Stimulated activated CD4-positive, alpha-beta T cell treated with anti-CD3 and anti-CD28 coated beads, Interleukin-1b, Interleukin-23, amount 100 ng/mL, for 48 hours (primary cell): ENCODE results near the gene COL1A1.

Experiments used
- DNase-seq: peaks from one replicate; pipeline ENCODE4 v3.0.0-alpha.2; 2020

COL1A1 gene

DNA sequence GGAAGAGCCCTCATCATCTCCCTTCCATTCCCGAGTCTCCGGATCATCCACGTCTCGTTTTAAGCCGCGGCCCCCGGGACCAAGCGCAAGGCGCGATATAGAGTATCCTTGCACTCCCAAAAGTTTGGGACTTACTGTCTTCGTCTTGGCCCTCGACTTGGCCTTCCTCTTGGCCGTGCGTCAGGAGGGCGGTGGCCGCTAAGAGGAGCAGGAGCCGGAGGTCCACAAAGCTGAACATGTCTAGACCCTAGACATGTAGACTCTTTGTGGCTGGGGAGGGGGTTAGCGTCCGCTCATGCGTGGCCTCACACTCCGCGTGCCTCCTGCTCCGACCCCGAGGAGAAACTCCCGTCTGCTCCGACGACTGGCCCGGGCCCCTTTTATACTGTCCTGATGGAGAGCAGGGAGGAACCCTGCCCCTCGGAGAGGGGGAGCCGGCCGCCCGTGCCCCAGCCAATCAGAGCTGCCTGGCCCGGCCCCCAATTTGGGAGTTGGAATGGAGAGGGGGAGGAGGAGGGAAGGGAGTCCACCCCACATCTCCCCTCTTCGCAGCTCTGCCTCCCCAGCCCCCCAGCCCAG, at the start of gene COL1A1:
Gene COL1A1, minus strand, starts transcription at position 356 of the 579 bp plus-strand sequence. Its CDS starts 118 bp downstream, at position 238.
- no peak for DNase-seq

DNA sequence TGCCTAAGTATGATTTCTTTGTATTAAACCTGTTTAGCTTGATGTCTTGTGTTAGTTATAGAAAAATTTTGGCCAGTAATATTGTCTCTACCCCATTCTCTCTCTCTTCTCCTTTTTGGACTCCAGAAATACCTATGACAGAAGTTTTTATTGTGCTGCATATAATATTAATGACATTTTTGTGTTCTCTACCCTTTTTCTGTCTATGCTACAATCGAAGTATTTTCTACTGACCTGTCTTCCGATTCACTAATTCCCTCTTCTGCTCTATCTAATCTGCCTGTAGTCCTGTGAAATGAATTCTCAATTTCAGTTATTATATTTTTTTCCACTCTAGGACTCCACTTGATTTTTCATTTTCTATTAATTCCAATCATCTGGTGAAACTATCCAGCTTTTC, 46.8 kb upstream of the COL1A1 start:
- no peak for DNase-seq

DNA sequence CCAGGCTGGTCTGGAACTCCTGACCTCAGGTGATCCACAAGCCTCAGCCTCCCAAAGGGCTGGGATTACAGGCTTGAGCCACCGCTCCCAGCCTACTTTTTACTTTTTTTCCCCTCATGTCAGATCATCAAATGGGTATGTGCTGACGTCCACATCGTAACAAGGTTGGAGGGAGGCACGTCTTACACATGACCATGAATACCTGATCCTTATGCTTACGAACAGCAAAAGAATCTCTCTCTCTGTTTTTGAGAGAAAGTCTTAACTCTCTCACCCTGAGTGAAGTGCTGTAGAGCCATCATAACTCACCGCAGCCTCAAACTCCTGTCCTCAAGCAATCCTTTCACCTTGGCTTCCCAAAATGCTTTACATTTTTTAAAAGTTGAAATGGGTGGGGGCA, 43.3 kb upstream of the COL1A1 start:
- DNase-seq = no peak

DNA sequence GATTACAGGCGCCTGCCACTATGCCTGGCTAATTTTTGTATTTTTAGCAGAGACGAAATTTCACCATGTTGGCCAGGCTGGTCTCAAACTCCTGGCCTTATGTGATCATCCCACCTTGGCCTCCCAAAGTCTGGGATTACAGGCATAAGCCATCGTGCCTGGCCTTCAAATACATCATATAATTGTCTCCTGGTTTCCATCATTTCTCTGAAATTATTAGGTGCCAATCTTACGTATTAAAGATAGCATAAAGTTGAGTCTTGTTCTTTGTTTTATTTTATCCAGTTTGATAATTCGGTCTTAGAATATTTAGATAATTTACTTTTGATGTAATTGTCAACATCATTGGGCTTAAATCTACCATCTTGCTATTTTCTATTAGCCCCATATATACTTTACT, 40.0 kb upstream of the COL1A1 start:
- DNase-seq = no peak

DNA sequence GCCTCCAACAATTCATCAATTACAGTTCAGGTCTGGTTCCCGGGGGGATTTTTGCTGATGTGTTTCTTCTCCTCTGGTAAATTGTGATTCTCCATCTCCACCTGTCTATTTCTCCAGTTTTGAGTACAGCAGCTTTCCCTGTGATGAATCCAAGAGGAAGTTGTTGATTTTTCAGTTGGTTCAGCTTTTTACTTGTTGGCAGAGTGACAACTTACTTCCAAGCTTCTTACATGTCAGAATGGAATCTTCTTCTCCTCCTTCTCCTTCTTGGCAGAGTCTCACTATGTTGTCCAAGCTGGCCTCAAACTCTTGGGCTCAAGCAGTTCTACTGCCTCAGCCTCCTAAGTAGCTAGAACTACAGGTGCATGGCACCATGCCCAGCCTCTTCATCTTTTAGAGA, 39.4 kb upstream of the COL1A1 start:
- DNase-seq = no peak

DNA sequence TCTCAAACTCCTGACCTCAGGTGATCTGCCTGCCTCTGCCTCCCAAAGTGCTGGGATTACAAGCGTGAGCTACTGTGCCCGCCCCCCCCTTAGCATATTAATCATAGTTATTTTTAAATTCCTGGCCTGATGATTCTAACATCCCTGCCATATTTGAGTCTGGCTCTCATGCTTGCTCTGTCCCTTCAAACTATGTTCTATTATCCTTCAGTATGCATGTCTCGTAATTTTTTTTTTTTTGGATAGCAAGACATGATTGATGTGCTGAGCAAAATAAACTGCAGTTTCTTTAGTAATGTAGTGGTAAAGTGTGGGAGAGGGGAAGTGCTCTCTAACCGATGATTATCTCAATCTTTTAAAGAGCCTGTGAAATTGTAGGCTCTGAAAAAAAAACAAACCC, 38.5 kb upstream of the COL1A1 start:
- no peak for DNase-seq

DNA sequence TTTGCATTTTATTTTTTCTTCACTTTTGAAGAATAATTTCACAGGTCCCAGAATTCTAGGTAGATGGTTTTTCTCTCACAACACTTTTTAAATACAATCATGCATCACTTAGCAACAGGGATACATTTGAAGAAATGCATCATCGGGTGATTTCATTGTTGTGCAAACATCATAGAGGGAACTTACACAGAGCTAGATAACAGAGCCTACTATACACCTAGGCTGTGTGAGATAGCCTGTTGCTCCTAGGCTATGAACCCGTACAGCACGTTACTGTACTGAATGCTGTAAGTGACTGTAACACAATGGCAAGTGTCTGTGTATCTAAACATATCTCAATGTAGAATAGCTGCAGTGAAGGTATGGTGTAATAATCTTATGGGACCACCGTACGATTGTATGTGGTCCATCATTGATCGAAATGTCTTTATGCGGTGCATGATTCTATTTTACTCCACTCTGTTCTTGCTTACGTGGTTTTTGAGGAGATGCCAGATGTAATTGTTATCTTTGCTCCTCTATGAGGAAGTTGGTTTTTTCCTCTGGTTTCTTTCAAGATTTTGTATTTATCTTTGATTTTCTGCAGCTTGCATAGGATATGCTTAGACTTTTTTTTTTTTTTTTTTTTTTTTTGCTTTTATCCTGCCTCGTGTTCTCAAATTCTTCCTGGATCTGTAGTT, 37.3 kb upstream of the COL1A1 start:
- no peak for DNase-seq

DNA sequence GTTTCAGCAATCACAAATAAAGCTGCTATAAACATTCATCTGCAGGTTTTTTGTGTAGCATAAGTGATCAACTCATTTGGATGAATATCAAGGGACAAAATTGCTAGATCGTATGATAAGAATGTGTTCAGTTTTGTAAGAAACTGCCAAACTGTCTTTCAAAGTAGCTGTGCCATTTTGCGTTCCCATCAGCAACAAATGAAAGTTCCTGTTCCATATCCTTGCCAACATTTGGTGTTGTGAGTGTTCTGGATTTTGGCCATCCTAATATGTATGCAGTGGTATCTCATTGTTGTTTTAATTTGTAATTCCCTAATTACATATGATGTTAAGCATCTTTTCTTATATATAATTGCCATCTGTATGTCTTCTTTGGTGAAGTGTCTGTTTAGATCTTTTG, 36.5 kb upstream of the COL1A1 start:
- no peak for DNase-seq

DNA sequence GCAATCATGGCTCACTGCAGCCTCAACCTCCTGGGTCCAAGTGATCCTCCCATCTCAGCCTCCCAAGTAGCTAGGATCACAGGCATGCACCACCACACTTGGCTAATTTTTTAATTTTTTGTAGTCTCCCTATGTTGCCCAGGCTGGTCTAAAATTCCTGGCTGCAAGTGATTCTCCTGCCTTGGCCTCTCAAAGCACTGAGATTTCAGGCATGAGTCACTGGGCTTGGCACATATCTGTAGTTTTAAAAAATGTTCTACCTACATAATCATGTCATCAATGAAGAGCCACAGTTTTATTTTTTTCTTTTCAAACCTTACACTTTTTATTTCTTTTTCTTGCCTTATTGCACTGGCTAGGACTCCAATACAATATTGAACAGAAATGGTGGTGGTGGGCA, 33.1 kb upstream of the COL1A1 start:
- no peak for DNase-seq

DNA sequence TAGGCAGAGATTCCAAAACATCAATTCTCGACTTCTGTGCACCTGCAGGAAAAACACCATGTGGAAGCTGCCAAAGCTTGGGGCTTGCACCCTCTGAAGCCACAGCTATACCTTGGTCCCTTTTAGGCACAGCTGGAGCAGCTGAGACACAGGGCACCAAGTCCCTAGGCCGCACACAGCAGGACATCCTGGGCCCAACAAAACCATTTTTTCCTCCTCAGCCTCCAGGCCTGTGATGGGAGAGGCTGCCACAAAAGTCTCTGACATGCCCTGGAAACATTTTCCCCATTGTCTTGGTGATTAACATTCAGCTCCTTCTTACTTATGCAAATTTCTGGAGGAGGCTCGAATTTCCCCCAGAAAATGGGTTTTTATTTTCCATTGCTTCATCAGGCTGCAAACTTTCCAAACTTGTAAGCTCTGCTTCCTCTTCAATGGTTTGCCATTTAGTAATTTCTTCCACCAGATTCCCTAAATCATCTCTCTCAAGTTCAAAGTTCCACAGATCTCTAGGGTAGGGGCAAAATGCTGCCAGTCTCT, 24.3 kb upstream of the COL1A1 start:
- DNase-seq = no peak

DNA sequence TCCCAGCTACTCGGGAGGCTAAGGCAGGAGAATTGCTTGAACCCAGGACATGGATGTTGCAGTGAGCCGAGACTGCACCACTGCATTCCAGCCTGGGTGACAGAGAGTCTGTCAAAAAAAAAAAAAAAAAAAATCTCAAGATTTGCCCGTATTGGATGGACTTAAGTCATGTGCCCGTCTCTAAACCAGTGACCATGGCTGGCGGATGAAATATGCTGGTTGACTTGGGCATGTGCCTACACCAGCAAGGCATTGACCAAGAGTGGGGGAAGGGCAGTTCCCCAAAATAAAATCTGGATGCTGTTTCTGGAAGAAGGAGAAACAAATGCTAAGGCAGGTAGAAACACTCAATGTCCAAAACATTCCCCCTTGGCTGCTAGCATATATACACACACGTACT, 21.5 kb upstream of the COL1A1 start:
- no peak for DNase-seq

DNA sequence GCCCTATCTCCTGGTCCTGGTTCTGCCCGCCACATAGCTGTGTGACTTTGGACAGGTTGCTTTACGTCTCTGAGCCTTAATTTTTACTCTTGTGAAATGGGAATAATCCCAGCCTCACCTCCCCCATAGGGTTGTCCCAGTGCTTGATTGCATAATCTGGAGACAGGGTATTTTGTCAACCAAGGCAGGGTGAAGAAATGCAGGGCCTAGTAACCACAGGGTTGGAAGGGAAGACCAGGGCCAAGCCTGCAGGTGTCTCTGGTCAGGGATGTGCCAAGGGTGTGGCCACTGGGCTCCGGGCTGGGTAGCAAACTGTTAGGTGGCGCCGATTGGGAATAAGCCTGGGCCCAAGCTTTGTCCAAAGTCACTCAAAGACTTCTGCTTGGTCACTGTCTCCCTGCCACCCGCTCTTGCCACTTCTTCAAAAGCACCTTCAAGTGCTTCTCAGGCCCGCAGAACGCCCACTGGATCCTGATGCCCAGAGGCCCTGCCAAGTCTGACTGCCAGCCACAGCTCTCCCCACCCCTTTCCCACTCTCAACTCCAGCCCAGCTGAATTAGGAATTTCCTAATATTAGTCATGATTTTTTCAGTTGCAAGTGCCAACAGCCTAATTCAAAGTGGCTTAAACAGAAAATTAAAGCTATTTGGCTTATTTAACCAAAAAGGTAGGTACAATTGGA, 20.6 kb upstream of the COL1A1 start:
- DNase-seq = no peak

DNA sequence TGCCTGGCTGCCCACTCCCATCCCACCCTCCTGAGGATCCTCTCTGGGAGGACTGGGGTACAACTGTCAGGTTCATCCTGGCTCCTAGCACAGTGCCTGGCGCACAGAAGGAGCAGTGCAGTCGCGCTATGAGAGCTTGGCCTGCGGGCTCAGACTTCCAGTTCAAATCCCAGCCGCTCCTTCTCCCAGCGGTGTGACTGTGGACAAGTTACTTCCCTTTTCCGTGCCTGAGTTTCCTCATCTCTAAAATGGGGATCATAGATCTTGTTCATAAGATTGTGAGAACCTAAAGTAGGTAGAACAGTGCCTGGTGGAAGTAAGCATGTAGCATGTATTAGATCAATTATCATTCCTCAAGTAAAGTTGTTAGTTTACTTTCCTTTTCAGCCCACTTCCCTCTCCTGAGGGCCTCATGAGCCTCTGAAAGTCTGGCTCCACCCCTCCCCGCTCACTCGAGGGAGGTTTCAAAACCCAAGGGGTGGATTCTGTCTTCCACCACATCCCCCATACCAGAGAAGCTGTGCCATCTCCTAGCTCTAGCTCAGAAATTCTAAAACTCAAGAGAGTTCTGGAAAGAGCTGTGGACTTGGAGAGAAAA, 19.9 kb upstream of the COL1A1 start:
- no peak for DNase-seq

DNA sequence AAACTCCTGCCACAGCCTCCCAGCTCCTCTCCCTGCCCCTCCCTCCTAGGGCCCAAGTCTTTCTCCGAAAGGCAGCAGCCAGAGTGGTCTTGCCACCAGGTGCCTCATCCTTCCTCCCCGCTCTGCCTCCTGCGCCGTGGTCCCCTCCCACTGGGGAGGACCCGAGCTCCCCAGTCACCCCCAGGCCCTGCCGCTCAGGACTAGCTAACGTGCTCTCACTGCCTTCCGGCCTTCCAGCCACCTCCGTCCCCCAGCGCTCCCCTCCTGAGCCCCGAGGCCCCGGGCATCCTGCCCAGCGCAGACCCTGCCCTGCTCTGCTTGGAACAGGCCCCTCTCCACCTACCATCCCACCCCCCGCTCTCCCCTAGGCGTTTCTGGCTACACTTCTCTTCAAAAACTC, 19.4 kb upstream of the COL1A1 start:
- DNase-seq = no peak

DNA sequence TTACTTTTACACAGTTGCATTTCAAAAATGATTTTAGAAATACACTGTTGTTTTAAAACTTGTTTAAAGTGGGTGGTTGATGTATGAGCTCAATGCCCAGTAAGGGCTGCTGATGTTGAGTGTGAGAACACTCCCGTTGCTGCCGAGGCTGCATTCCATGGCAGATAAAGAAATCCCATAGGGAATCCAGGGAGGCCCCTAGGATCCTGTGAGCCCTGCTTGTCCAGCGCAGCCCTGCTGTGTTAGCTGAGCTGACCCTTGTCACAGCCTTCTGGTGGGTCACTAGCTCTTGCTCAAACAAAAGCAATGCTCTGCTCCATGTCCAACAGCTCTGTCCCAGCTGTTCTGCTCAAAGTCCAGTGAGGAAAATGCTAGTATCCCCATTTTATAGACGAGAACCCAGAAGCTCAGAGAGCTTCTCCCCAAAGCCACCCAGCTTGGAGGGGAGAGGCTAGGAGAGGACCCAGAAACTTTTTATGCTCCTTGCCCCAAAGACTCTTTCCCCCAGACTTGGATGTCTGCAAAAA, 18.6 kb upstream of the COL1A1 start:
- DNase-seq = no peak

DNA sequence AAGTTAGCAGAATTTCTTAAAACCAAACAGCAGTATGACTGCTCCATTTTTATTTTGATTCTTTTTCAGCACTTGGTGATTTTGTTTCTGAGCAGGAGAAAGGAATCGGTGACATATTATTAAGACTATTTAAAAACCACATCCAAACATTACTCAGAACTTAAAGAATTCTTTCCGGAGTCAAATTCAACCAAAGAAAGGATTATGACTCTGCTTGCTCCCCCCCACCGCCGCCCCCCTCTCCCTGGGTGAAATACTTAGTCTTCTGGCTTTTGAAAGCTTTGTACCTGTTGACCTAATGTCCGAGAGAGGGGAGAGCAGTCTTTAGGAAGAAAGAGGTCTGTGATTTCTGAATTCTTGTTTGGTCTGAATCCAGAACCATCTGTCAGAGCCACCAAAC, 17.9 kb upstream of the COL1A1 start:
- DNase-seq = no peak

DNA sequence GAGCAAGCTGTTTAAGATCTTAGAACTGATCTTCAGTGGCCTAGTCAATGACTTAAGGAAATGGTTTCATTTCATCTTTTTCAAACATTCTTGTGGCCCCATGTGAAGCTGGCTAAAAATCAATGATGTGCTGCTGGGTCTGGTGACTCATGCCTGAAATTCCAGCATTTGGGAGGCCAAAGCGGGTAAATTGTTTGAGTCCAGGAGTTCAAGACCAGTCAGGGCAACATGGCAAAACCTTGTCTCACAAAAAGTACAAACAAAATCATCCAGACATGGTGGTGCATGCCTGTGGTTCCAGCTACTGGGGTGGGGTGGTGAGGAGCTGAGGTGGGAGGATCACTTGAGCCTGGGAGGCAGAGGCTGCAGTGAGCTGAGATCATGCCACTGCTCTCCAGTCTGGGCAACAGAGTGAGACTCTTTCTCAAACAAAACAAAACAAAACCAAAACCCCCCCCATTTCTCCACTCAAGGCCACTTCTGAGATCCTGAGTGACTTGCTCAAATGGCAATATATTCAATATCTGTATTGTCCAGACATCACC, 17.4 kb upstream of the COL1A1 start:
- no peak for DNase-seq

DNA sequence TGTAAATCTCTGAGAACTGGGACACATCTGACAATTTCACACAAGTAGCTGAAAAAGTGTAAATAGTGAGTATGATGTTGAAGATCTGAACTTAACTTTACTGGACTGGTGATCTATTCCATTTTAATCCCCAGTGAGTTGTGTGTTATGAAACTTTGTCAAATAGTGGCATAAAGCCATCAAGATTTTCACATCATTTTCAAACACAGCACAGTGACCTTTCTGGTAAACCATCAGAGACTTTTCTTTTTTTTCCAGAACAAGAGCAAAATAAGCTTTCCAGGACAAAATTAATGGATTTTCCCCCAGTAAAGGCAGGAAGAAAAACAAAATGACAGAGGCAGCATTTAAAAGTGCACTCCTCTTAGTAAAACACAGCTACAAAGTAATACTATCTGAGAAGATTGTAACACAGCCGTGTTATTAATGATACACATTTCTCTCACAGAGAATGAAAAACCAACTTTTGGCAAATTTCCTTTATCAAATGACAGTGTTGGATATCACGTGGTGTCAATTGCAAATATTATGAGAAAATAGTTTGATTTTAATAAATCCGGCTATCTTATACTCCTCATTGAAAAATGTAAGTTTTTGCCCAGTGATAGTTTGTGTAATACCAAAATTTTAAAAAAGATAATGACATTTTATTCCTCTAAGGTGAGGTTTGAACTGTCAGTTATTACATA, 16.8 kb upstream of the COL1A1 start:
- no peak for DNase-seq

DNA sequence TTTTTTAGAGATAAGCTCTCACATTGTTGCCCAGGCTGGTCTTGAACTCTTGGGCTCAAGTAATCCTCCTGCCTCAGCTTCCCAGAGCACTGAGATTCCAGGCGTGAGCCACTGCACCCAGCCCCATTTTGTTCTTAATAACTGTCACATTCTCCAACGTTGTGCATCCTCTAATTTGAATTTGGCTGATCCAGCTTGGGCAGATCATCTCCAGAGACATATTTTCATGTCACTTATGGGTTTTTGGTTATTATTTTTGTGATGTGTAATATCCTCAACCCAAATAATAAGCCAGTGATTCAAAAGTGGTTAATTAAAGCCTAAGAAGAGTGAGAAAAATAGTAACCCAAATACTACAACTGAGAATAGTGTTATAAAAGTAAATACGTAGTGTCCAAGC, 16.2 kb upstream of the COL1A1 start:
- no peak for DNase-seq

DNA sequence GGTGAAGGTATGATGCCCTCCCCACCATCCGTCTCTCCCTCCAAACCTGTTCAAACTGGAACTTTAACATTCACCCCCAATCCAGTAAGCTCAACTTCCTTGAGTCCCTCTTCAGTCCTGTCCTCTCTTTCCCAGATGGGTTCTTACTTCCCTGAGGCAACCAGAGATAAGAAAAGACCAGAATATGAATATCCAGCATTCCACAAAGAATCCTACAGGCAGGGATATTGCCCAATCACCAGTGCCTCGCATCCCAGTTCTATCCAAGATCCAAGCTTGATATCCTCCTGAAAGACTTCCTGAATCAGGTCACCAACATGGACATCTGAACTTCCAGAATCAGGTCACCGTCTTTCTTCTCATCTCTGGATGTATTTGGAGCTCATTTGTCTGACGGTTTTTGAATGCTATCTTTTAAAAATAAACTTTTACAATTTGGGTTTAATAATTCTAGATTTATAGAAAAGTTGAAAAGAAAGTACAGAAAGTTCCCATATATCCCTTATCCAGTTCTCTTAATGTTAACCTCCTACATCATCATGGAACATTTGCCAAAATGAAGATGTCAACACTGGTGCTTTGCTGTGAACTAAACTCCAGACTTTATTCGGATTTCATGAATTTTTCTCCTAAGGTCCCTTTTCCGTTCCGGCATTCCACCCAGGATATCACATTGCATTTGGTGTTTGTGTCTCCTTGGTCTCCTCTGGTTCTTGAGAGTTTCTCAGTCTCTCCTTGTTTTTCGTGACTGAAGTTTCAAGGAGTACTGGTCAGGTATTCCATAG, 13.7 kb upstream of the COL1A1 start:
- no peak for DNase-seq
